ENCODE data around the gene CNIH3. TPM values are rescaled to one million over a fixed set of nuclear protein-coding genes. Genes with fewer than 3 reads are reported as not detected.

Gene CNIH3
- total RNA-seq, 1 experiment from 2014 or later: 4.2 TPM

GRCh38 chr1:224613486-224613885 lies 2.6 kb upstream of the CNIH3 start:
- Mint-ChIP-seq H3K27ac (no peak overlapping the region), H3K27me3 (ENCODE audit: low read depth) (peaks cover 88% of the 10 kb centered on the region), H3K36me3 (ENCODE audit: insufficient read depth in 1 of 3, low read depth in 3 of 3) (peaks cover 0 to 5% (median 1%) of the 10 kb centered on the region in 3 experiments; a peak in 3 of 7 replicates), H3K9me3 (peaks cover 2 to 9% of the 10 kb centered on the region in 2 experiments; a peak in 3 of 5 replicates), H3K4me3 (no peak overlapping the region), H3K4me1 (peaks cover 15 to 28% of the 10 kb centered on the region in 2 experiments)
- no peak overlapping the region for H3K27ac ChIP-seq (ENCODE audit: insufficient read length, low read depth, low read length)
- H3K79me1 ChIP-seq (ENCODE audit: insufficient read depth, low read depth, low read length, poor library complexity, severe bottlenecking): no peaks in the 10 kb centered on the region
- no peak overlapping the region for H2BK120ac ChIP-seq (ENCODE audit: low read depth, low read length, poor library complexity, severe bottlenecking)
- no CpG with 5 or more reads among the region's 6 CpGs for WGBS (ENCODE audit: extremely low coverage, insufficient read length, low lambda C conversion rate)
- no peak overlapping the region for H3T11ph ChIP-seq (ENCODE audit: low read length)
- no peaks in the 10 kb centered on the region for H3K79me2 ChIP-seq (ENCODE audit: insufficient read depth, low read length)
- no peak overlapping the region for H3K4ac ChIP-seq (ENCODE audit: low read depth, low read length)
- H2BK5ac ChIP-seq (ENCODE audit: insufficient read length, low read length): no peak overlapping the region
- H4K20me1 ChIP-seq (ENCODE audit: control insufficient read depth, insufficient read depth, insufficient read length): no peaks in the 10 kb centered on the region
- no peak overlapping the region for H2AFZ ChIP-seq (ENCODE audit: low read length)
- H3K27me3 ChIP-seq (ENCODE audit: insufficient read depth, low read length): peaks cover 33% of the 10 kb centered on the region
- H4K8ac ChIP-seq (replicated peaks; ENCODE audit: insufficient read length, low read depth, low read length): no peak overlapping the region
- DNase-seq: no peak
- no peak overlapping the region for H2BK12ac ChIP-seq (ENCODE audit: insufficient read length, low read depth, low read length)
- no peak overlapping the region for H3K56ac ChIP-seq (ENCODE audit: insufficient read length, low read depth, low read length)
- peaks cover 23% of the 10 kb centered on the region for H3K23me2 ChIP-seq (ENCODE audit: insufficient read length, low read depth, low read length, poor library complexity, severe bottlenecking)
- no peak overlapping the region for H2AK5ac ChIP-seq (ENCODE audit: insufficient read length, low read length)
- H2BK20ac ChIP-seq (ENCODE audit: low read depth, low read length, poor library complexity, severe bottlenecking): no peak overlapping the region
- H3K9me3 ChIP-seq (ENCODE audit: control insufficient read depth, low read depth, low read length): no peaks in the 10 kb centered on the region
- no peak overlapping the region for H3K4me2 ChIP-seq (ENCODE audit: insufficient read depth, insufficient read length, low read length)
- no peak overlapping the region for H3K18ac ChIP-seq (ENCODE audit: insufficient read length, low read depth, low read length)
- no peak overlapping the region for H3K14ac ChIP-seq (ENCODE audit: insufficient read depth, low read length)
- H2BK15ac ChIP-seq (ENCODE audit: low read depth, low read length): no peak overlapping the region
- H3K4me1 ChIP-seq (ENCODE audit: insufficient read depth, low read length): no peaks in the 10 kb centered on the region
- no peak overlapping the region for H3K23ac ChIP-seq (ENCODE audit: insufficient read length, low read depth, low read length)
- H4K5ac ChIP-seq (ENCODE audit: insufficient read length, low read depth, low read length): no peak overlapping the region
- no peak for TF ChIP-seq CTCF (conservative IDR thresholded peaks at IDR 0.05)
- H4K91ac ChIP-seq (ENCODE audit: insufficient read length, low read depth, low read length): no peak overlapping the region
- no peak overlapping the region for H3K9ac ChIP-seq (ENCODE audit: extremely low read depth, insufficient read length, low read length)
